Measurements from ENCODE around the gene PAPPA2. TPM values are rescaled to one million over a fixed set of nuclear protein-coding genes. Genes with fewer than 3 reads are reported as not detected.

The PAPPA2 gene
- total RNA-seq, 1 donor = 5.8 TPM

DNA sequence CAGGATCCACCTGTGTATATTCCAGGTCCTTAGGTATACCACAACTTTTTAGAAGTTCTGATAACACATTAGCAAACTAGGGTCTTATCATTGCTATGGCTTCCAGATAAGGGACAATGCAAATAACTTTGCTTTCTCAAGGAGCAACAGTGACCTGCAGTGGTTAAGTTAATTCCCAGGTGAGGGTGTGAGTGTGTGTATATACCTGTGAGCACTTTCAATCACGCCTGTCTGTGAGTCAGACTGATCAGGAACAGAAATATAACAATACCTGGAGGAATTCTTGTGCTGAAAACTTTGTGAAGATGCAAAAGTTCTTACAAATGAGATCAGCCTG is 317.0 kb downstream of the PAPPA2 start:
- TF ChIP-seq, protein P1, sequence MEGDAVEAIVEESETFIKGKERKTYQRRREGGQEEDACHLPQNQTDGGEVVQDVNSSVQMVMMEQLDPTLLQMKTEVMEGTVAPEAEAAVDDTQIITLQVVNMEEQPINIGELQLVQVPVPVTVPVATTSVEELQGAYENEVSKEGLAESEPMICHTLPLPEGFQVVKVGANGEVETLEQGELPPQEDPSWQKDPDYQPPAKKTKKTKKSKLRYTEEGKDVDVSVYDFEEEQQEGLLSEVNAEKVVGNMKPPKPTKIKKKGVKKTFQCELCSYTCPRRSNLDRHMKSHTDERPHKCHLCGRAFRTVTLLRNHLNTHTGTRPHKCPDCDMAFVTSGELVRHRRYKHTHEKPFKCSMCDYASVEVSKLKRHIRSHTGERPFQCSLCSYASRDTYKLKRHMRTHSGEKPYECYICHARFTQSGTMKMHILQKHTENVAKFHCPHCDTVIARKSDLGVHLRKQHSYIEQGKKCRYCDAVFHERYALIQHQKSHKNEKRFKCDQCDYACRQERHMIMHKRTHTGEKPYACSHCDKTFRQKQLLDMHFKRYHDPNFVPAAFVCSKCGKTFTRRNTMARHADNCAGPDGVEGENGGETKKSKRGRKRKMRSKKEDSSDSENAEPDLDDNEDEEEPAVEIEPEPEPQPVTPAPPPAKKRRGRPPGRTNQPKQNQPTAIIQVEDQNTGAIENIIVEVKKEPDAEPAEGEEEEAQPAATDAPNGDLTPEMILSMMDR (IDR thresholded peaks at IDR 0.05; ENCODE audit: extremely low read depth, low read depth, low read length) = no peak
- Histone ChIP-seq H3K27ac (ENCODE audit: low read depth, low read length) (no peak overlapping the region), H3K4me1 (ENCODE audit: insufficient read depth, low read length) (no peaks in the 10 kb centered on the region), H3K79me2 (ENCODE audit: insufficient read depth, low read length) (no peaks in the 10 kb centered on the region), H3K4me2 (ENCODE audit: insufficient read depth, low read length) (no peak overlapping the region), H3K4me3 (ENCODE audit: insufficient read depth, low read length) (no peak overlapping the region), H3K9me3 (ENCODE audit: low read depth, low read length) (no peaks in the 10 kb centered on the region), H4K20me1 (ENCODE audit: insufficient read depth, low read length) (no peaks in the 10 kb centered on the region), H3K27me3 (ENCODE audit: insufficient read depth, low read length) (no peaks in the 10 kb centered on the region), H3K36me3 (ENCODE audit: insufficient read depth, low read length) (no peaks in the 10 kb centered on the region), H2AFZ (ENCODE audit: low read length) (no peak overlapping the region)
- DNase-seq (ENCODE audit: insufficient read length, low spot score, missing footprints) = no peak

GRCh38 chr1:176783309-176783708 is 320.3 kb downstream of the PAPPA2 start:
- Histone ChIP-seq H3K36me3 (ENCODE audit: insufficient read depth, low read length) (no peaks in the 10 kb centered on the region), H3K27me3 (ENCODE audit: insufficient read depth, low read length) (no peaks in the 10 kb centered on the region), H2AFZ (ENCODE audit: low read length) (no peak overlapping the region), H3K27ac (ENCODE audit: low read depth, low read length) (no peak overlapping the region), H4K20me1 (ENCODE audit: insufficient read depth, low read length) (no peaks in the 10 kb centered on the region), H3K4me3 (ENCODE audit: insufficient read depth, low read length) (no peak overlapping the region), H3K4me1 (ENCODE audit: insufficient read depth, low read length) (no peaks in the 10 kb centered on the region), H3K4me2 (ENCODE audit: insufficient read depth, low read length) (no peak overlapping the region), H3K79me2 (ENCODE audit: insufficient read depth, low read length) (no peaks in the 10 kb centered on the region), H3K9me3 (ENCODE audit: low read depth, low read length) (no peaks in the 10 kb centered on the region)
- DNase-seq (ENCODE audit: insufficient read length, low spot score, missing footprints) = no peak
- TF ChIP-seq, protein P1 (IDR thresholded peaks at IDR 0.05; ENCODE audit: extremely low read depth, low read depth, low read length) = no peak

- Histone ChIP-seq H4K20me1 (ENCODE audit: insufficient read depth, low read length) (no peaks in the 10 kb centered on the region), H3K27ac (ENCODE audit: low read depth, low read length) (no peak overlapping the region), H3K36me3 (ENCODE audit: insufficient read depth, low read length) (no peaks in the 10 kb centered on the region), H3K4me3 (ENCODE audit: insufficient read depth, low read length) (no peak overlapping the region), H3K79me2 (ENCODE audit: insufficient read depth, low read length) (no peaks in the 10 kb centered on the region), H2AFZ (ENCODE audit: low read length) (no peak overlapping the region), H3K4me2 (ENCODE audit: insufficient read depth, low read length) (no peak overlapping the region), H3K27me3 (ENCODE audit: insufficient read depth, low read length) (no peaks in the 10 kb centered on the region), H3K9me3 (ENCODE audit: low read depth, low read length) (no peaks in the 10 kb centered on the region), H3K4me1 (ENCODE audit: insufficient read depth, low read length) (no peaks in the 10 kb centered on the region)
- DNase-seq (ENCODE audit: insufficient read length, low spot score, missing footprints) = no peak
- TF ChIP-seq, protein P1 (IDR thresholded peaks at IDR 0.05; ENCODE audit: extremely low read depth, low read depth, low read length) = no peak
Measured at GRCh38 chr1:176785056-176785455, 322.1 kb downstream of the PAPPA2 start.

- DNase-seq (ENCODE audit: insufficient read length, low spot score, missing footprints) = no peak
- Histone ChIP-seq H3K27ac (ENCODE audit: low read depth, low read length) (no peak overlapping the region), H3K4me2 (ENCODE audit: insufficient read depth, low read length) (no peak overlapping the region), H3K27me3 (ENCODE audit: insufficient read depth, low read length) (no peaks in the 10 kb centered on the region), H3K36me3 (ENCODE audit: insufficient read depth, low read length) (no peaks in the 10 kb centered on the region), H4K20me1 (ENCODE audit: insufficient read depth, low read length) (no peaks in the 10 kb centered on the region), H3K9me3 (ENCODE audit: low read depth, low read length) (no peaks in the 10 kb centered on the region), H3K4me3 (ENCODE audit: insufficient read depth, low read length) (no peak overlapping the region), H2AFZ (ENCODE audit: low read length) (no peak overlapping the region), H3K79me2 (ENCODE audit: insufficient read depth, low read length) (no peaks in the 10 kb centered on the region), H3K4me1 (ENCODE audit: insufficient read depth, low read length) (no peaks in the 10 kb centered on the region)
- TF ChIP-seq, protein P1 (IDR thresholded peaks at IDR 0.05; ENCODE audit: extremely low read depth, low read depth, low read length) = no peak
Measured at GRCh38 chr1:176785791-176786190, 322.8 kb downstream of the PAPPA2 start.
